ENCODE data around the gene TM6SF1. TPM values are rescaled to one million over a fixed set of nuclear protein-coding genes. Genes with fewer than 3 reads are reported as not detected.

The TM6SF1 gene
- total and polyA plus RNA-seq, 2 of the 4 experiments (the other 2 are of a cell fraction): 1.6 to 1.9 TPM

DNA sequence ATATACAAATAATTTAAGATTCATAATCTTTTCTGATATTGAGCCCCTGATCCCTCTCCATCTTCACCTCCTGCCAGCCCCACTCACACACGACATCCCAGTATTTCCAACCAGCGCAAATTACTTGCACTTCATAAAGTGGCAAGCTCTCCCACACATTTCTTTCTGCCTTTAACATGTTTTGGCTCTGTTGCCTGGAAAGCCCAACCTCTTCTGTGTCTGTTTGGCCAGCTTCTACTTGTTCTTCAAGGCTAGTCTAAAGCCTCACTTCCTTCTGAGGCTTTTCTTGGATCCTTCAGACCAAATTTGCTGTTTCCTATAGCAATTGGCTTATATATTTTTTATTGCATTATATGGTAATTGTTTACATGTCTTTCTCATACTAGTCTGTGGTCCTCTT, 5.1 kb upstream of the TM6SF1 start:
- H4K5ac ChIP-seq (ENCODE audit: low read depth, low read length): no peak overlapping the region
- intact Hi-C loops (cut with micrococcal nuclease): no loop called here
- no peak for ATAC-seq (ENCODE audit: low read depth)

More for the DNA sequence above, 5.1 kb upstream of the TM6SF1 start:
- peaks cover 5% of the 10 kb centered on the region for H3K9me3 ChIP-seq (ENCODE audit: control insufficient read depth, insufficient read depth, low read length)
- 36% methylated on average over 2 of the region's 2 CpGs; no CpG with 5 or more reads in 1 of the 2 experiments for WGBS, 2 experiments (ENCODE audit: extremely low coverage in 2 of 2, insufficient read length in 1 of 2)
- no peak overlapping the region for H2AK5ac ChIP-seq (ENCODE audit: low read depth, low read length)
- no peak overlapping the region for H3K9ac ChIP-seq (ENCODE audit: low read depth, low read length)
- peaks cover 22% of the 10 kb centered on the region for H3K27me3 ChIP-seq (ENCODE audit: control insufficient read depth, insufficient read depth, low read length)
- H2BK15ac ChIP-seq (ENCODE audit: low read depth, low read length): no peak overlapping the region
- H3K18ac ChIP-seq (ENCODE audit: low read depth, low read length): no peak overlapping the region
- H2BK20ac ChIP-seq (ENCODE audit: low read depth, low read length): no peak overlapping the region
- no peak overlapping the region for H3K4me3 ChIP-seq (ENCODE audit: insufficient read depth, low read depth, low read length)
- no peak overlapping the region for H3K4me2 ChIP-seq (ENCODE audit: low read depth, low read length)
- no peaks in the 10 kb centered on the region for H3K79me1 ChIP-seq (ENCODE audit: low read depth in 1 of 2, low read length in 2 of 2)
- in situ Hi-C loops (cut with MboI; ENCODE audit: low sequenced_read_pairs) (no loop called here), dilution Hi-C loops (cut with HindIII; ENCODE audit: low sequenced_read_pairs, unreplicated experiment) (no loop called here)
- H2BK5ac ChIP-seq (ENCODE audit: low read depth, low read length, poor library complexity, severe bottlenecking): no peak overlapping the region
- BruUV-seq (replicated peaks): no TSS peak
- ChIA-PET POLR2A (ENCODE audit: unreplicated experiment) (no interaction called here), CTCF (no interaction called here)
- no peak overlapping the region for H3K14ac ChIP-seq (replicated peaks; ENCODE audit: low read depth, low read length)
- no peaks in the 10 kb centered on the region for H4K20me1 ChIP-seq (ENCODE audit: insufficient read depth, low read length)
- no peak overlapping the region for H4K91ac ChIP-seq (ENCODE audit: insufficient read depth, low read depth, low read length)
- H3K4ac ChIP-seq (ENCODE audit: low read depth, low read length): no peak overlapping the region
- TF ChIP-seq, protein P1, sequence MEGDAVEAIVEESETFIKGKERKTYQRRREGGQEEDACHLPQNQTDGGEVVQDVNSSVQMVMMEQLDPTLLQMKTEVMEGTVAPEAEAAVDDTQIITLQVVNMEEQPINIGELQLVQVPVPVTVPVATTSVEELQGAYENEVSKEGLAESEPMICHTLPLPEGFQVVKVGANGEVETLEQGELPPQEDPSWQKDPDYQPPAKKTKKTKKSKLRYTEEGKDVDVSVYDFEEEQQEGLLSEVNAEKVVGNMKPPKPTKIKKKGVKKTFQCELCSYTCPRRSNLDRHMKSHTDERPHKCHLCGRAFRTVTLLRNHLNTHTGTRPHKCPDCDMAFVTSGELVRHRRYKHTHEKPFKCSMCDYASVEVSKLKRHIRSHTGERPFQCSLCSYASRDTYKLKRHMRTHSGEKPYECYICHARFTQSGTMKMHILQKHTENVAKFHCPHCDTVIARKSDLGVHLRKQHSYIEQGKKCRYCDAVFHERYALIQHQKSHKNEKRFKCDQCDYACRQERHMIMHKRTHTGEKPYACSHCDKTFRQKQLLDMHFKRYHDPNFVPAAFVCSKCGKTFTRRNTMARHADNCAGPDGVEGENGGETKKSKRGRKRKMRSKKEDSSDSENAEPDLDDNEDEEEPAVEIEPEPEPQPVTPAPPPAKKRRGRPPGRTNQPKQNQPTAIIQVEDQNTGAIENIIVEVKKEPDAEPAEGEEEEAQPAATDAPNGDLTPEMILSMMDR (conservative IDR thresholded peaks at IDR 0.05; ENCODE audit: low read depth, low read length): no peak
- no peak overlapping the region for H2AK9ac ChIP-seq (replicated peaks; ENCODE audit: low read depth, low read length, poor library complexity)
- H4K8ac ChIP-seq (ENCODE audit: low read depth in 2 of 2, low read length in 2 of 2): no peak overlapping the region
- no peaks in the 10 kb centered on the region for H3K36me3 ChIP-seq (ENCODE audit: control insufficient read depth, insufficient read depth, low read length)
- no peak overlapping the region for H2BK120ac ChIP-seq (ENCODE audit: low read depth, low read length)
- no peak overlapping the region for H3K23ac ChIP-seq (ENCODE audit: low read depth, low read length)
- no peak for DNase-seq
- H2AFZ ChIP-seq (replicated peaks; ENCODE audit: low read length, poor library complexity): no peak overlapping the region
- H3K9me1 ChIP-seq (ENCODE audit: insufficient read depth, low read length): no peaks in the 10 kb centered on the region
- no peak overlapping the region for H3K27ac ChIP-seq (ENCODE audit: insufficient read depth, low read length)
- H3K4me1 ChIP-seq (ENCODE audit: control insufficient read depth, insufficient read depth, low read length): no peaks in the 10 kb centered on the region
- H3K56ac ChIP-seq (ENCODE audit: extremely low read depth, insufficient read depth, low read length): no peak overlapping the region
